WERI-Rb-1 (cell line): Measurements from ENCODE around the gene HAUS1.

ENCODE experiments used
- DNase-seq: peaks from one replicate; pipeline ENCODE4 v3.0.0-alpha.2; 2020
- H3K27ac ChIP-seq: fragments of 250-450 bp; sonication (Bioruptor Pico); 2 replicates; pipeline ENCODE4 v1.5.1; 2020; ENCODE audit warnings: mild to moderate bottlenecking, moderate library complexity
- H3K27me3 ChIP-seq: fragments of 250-450 bp; sonication (Bioruptor Pico); 2 replicates; pipeline ENCODE4 v1.5.1; 2021; ENCODE audit warnings: mild to moderate bottlenecking, low read depth, moderate library complexity; ENCODE audit not compliant: insufficient read depth, severe bottlenecking
- H3K36me3 ChIP-seq: fragments of 250-450 bp; sonication (Bioruptor Pico); 2 replicates; pipeline ENCODE4 v1.5.1; 2020; ENCODE audit warnings: mild to moderate bottlenecking, moderate library complexity
- H3K4me3 ChIP-seq: 2 replicates; pipeline ENCODE4 v1.5.1; 2011; ENCODE audit warnings: low read depth, mild to moderate bottlenecking, control low read depth, low read length
- H3K9me3 ChIP-seq: fragments of 250-450 bp; sonication (Bioruptor Pico); 2 replicates; pipeline ENCODE4 v1.5.1; 2021; ENCODE audit warnings: mild to moderate bottlenecking, moderate library complexity; ENCODE audit not compliant: severe bottlenecking
- TF ChIP-seq, protein P1 (sequence below): IDR thresholded peaks from 2 replicates; pipeline ENCODE4 v1.5.1; 2011; ENCODE audit warnings: low read depth, mild to moderate bottlenecking, control low read depth, inconsistent platforms, low read length

HAUS1 gene

DNA sequence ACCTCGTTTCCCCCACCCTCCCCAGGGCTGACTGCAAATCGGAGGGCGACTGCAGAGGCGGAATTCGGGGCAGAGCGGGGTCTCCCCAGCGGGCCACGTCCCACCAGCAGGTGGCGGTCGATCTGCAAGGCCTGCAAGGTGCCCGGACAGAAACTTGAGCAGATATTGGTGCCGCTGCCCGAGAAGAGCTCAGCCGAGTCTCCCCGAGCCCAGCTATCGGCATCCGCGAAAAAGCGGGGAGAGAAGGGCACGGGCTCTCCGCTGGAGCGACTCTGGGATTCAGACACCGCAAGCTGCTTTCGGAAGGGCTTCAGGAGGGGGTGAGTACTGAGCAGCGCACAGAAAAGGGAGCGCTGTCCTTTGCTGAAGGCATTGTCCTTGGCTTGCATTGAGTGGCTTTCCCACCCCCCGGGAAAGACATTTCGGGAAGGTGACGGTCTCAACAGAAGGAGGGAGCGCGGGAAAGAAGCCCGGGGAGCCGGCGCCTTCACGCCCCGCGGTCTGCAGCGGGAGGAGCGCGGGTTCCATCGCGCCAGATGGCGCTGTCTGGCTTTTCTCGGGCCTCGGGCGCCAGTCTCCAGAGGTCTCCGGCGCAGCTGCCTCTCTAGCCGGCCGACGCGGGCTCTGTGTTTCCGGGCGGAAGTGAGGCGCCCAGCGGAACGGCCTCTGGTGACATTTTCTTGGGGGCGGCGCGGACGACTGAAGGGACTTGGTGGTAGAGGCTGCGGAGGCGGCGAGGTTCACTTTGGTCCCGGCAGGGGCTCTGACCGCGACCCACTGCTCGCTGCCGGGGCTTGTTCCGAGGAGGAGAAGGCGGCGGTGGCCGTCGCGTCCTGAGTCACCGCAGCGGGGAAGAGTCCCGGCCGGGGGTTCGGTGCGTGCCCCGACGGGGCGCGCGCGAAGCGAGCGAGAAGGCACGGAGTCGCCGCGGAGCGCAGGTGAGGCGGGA, 69.5 kb downstream of the HAUS1 start:
- Histone ChIP-seq H3K27ac (peak overlapping the region; percentile 98), H3K4me3 (peak overlapping the region; percentile 74), H3K9me3 (no peaks in the 10 kb centered on the region), H3K36me3 (peaks cover 10% of the 10 kb centered on the region), H3K27me3 (no peaks in the 10 kb centered on the region)
- peak; percentile 99 for DNase-seq
- TF ChIP-seq, protein P1, sequence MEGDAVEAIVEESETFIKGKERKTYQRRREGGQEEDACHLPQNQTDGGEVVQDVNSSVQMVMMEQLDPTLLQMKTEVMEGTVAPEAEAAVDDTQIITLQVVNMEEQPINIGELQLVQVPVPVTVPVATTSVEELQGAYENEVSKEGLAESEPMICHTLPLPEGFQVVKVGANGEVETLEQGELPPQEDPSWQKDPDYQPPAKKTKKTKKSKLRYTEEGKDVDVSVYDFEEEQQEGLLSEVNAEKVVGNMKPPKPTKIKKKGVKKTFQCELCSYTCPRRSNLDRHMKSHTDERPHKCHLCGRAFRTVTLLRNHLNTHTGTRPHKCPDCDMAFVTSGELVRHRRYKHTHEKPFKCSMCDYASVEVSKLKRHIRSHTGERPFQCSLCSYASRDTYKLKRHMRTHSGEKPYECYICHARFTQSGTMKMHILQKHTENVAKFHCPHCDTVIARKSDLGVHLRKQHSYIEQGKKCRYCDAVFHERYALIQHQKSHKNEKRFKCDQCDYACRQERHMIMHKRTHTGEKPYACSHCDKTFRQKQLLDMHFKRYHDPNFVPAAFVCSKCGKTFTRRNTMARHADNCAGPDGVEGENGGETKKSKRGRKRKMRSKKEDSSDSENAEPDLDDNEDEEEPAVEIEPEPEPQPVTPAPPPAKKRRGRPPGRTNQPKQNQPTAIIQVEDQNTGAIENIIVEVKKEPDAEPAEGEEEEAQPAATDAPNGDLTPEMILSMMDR: peak; percentile 98

DNA sequence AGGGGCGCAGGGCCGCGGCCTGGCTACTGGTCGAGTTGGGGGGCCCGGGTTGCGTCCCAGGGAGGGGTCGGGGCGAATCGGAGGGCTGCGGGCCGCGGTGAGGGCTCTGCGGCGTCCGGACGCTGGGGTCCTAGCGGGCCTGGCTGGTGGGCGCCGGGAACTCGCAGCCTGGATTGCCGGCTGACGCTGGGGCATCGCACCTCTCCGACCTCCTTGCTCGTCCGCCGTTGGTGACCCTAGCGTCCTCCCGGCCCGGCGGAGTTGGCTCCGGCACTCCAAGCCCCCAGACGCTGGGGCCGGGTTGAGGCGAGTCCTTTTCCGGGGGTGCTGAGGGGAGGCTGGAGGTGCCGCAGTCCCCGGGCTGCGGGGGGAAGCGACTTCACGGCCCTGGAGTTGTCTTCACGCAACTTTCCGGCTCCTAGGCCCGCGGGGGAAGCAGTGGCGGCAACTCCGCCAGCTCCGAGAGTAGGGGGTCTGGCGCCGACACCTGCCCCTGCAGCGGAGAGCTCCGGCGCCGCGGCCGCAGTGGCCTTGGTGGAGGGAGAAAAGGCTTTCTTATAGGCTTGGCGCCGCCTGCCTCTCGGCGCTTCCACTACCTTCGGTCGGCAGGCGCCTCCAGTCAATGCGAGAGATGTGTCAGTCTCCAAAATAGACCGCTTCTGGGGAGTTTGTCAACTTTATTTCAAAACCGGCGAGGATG, 70.3 kb downstream of the HAUS1 start:
- Histone ChIP-seq H3K36me3 (peaks cover 10% of the 10 kb centered on the region), H3K27me3 (no peaks in the 10 kb centered on the region), H3K9me3 (no peaks in the 10 kb centered on the region), H3K4me3 (peak overlapping the region; percentile 74), H3K27ac (peak overlapping the region; percentile 98)
- peak; percentile 45 for DNase-seq
- TF ChIP-seq, protein P1: 0 out of 2 replicates have a peak, but pooled peaks have one; percentile 8

DNA sequence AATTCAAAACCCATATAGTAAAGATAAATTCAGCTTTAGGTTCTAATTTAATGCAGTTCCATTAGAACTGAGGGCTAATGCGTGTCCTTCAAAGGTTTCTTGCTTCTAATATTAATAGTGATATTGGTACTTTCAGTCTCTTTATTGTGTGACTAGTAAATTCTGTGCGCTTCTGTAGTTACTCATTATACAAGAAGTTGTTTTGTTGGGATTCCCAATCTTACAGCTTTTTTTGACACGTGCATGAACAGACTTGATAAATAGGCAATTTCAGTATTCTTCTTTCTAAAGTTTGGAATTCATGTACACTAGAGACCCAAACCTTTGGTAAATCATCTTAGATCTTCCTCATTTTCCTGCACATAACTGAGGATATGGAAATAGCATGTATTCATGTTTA, 71.8 kb downstream of the HAUS1 start:
- H3K36me3 ChIP-seq: peaks cover 12% of the 10 kb centered on the region
- H3K4me3 ChIP-seq: no peak overlapping the region
- no peaks in the 10 kb centered on the region for H3K9me3 ChIP-seq
- no peak overlapping the region for H3K27ac ChIP-seq
- no peaks in the 10 kb centered on the region for H3K27me3 ChIP-seq
- TF ChIP-seq, protein P1: no peak
- DNase-seq: no peak
